Neutrophil (primary cell): ENCODE data around the gene SLC1A4.

ENCODE experiments used
- H3K27ac ChIP-seq: fragments of 200-600 bp; sonication (generic); 2 replicates; pipeline ENCODE4 v1.5.1; 2016; ENCODE audit warnings: mild to moderate bottlenecking, moderate library complexity
- H3K27me3 ChIP-seq: fragments of 200-600 bp; sonication (generic); 2 replicates; pipeline ENCODE4 v1.6.0; 2016; ENCODE audit warnings: mild to moderate bottlenecking
- H3K36me3 ChIP-seq: fragments of 200-600 bp; sonication (generic); 2 replicates; pipeline ENCODE4 v1.5.1; 2017
- H3K4me1 ChIP-seq, 2 experiments: fragments of 200-600 bp in 1 of 2; sonication (generic) in 1 of 2; 1 replicate in 1 of 2; 2 replicates in 1 of 2; pipeline versions ENCODE4 v1.5.1 to v1.6.1; 2013 to 2016; ENCODE audit warnings: low read depth in 1 of 2, low read length in 1 of 2, mild to moderate bottlenecking in 1 of 2, moderate library complexity in 1 of 2; ENCODE audit not compliant: control insufficient read depth in 1 of 2, insufficient read depth in 1 of 2
- H3K4me3 ChIP-seq, 2 experiments: fragments of 200-600 bp in 1 of 2; sonication (generic) in 1 of 2; 1 replicate in 1 of 2; 2 replicates in 1 of 2; pipeline ENCODE4 v1.5.1; 2013 to 2016; ENCODE audit warnings: low read depth in 1 of 2, low read length in 1 of 2, mild to moderate bottlenecking in 1 of 2, moderate library complexity in 1 of 2
- H3K9me3 ChIP-seq: fragments of 200-600 bp; sonication (generic); 2 replicates; pipeline ENCODE4 v1.5.1; 2016
- TF ChIP-seq, protein P1 (sequence below): fragments of 200-600 bp; sonication (generic); IDR thresholded peaks from 2 replicates; pipeline ENCODE4 v1.5.1; 2016; ENCODE audit warnings: antibody characterized with exemption

The SLC1A4 gene

GRCh38 chr2:65064728-65065552 is 75.7 kb downstream of the SLC1A4 start:
- Histone ChIP-seq H3K27me3 (no peaks in the 10 kb centered on the region), H3K9me3 (no peaks in the 10 kb centered on the region), H3K4me3 (peak overlapping the region; percentile 35 to 47), H3K27ac (peak overlapping the region; percentile 93), H3K36me3 (no peaks in the 10 kb centered on the region), H3K4me1 (peaks cover 32 to 34% of the 10 kb centered on the region in 2 experiments)
- TF ChIP-seq, protein P1, sequence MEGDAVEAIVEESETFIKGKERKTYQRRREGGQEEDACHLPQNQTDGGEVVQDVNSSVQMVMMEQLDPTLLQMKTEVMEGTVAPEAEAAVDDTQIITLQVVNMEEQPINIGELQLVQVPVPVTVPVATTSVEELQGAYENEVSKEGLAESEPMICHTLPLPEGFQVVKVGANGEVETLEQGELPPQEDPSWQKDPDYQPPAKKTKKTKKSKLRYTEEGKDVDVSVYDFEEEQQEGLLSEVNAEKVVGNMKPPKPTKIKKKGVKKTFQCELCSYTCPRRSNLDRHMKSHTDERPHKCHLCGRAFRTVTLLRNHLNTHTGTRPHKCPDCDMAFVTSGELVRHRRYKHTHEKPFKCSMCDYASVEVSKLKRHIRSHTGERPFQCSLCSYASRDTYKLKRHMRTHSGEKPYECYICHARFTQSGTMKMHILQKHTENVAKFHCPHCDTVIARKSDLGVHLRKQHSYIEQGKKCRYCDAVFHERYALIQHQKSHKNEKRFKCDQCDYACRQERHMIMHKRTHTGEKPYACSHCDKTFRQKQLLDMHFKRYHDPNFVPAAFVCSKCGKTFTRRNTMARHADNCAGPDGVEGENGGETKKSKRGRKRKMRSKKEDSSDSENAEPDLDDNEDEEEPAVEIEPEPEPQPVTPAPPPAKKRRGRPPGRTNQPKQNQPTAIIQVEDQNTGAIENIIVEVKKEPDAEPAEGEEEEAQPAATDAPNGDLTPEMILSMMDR = peak; percentile 62

DNA sequence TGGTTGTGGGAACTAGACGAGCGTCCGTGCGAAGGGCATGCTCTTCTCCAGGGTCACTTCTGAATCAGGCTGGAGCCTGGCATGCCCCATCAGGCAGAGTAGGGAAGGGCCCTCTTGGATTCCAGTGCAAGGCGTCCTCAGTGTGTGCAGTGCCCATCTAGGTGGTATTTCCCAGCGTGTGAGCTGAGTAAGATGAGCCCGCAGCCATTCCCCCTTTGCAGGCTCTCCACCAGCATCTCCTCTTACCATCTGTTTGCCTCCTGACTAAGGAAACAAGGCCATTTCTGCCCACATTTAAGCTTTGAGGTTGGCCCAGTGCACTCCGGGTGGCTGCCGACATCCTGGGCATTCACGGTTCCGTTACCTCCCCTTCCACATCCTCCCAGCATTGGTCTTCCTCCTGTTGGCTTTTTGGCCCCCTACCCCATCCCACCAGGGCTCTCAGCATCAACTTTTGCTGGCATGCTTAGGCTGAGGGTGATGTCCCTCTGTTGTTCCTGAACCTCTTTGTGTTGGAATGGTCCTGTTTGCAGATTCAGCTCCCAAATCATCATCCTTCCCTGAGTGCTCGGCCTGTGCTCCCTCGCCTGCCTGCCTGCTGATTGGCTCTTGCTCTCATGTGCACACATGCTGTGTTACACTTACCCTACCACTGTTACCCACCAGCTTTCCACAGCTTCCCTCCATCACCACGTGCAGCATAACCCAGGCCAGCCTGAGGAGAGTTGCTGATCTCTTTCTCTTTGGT is 78.8 kb downstream of the SLC1A4 start:
- no peak overlapping the region for H3K27ac ChIP-seq
- no peaks in the 10 kb centered on the region for H3K27me3 ChIP-seq
- no peak overlapping the region for H3K4me3 ChIP-seq
- peaks cover 28% of the 10 kb centered on the region for H3K36me3 ChIP-seq
- TF ChIP-seq, protein P1 = no peak
- no peaks in the 10 kb centered on the region for H3K9me3 ChIP-seq
- peaks cover 32 to 34% of the 10 kb centered on the region in 2 experiments for H3K4me1 ChIP-seq

DNA sequence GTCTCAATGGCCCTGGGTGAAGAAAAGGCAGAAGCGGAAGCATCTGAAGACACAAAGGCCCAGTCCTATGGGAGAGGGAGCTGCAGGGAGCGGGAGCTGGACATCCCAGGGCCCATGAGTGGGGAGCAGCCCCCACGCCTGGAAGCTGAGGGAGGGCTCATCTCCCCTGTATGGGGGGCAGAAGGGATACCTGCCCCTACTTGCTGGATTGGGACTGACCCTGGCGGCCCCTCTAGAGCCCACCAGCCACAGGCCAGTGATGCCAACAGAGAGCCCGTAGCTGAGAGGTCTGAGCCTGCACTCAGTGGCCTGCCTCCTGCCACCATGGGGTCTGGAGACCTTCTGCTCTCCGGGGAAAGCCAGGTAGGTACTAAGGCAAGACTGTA is 80.2 kb downstream of the SLC1A4 start:
- Histone ChIP-seq H3K27ac (peak overlapping the region; percentile 44), H3K9me3 (no peaks in the 10 kb centered on the region), H3K4me3 (no peak overlapping the region), H3K27me3 (no peaks in the 10 kb centered on the region), H3K36me3 (peaks cover 42% of the 10 kb centered on the region), H3K4me1 (peaks cover 25 to 27% of the 10 kb centered on the region in 2 experiments)
- TF ChIP-seq, protein P1 = no peak

DNA sequence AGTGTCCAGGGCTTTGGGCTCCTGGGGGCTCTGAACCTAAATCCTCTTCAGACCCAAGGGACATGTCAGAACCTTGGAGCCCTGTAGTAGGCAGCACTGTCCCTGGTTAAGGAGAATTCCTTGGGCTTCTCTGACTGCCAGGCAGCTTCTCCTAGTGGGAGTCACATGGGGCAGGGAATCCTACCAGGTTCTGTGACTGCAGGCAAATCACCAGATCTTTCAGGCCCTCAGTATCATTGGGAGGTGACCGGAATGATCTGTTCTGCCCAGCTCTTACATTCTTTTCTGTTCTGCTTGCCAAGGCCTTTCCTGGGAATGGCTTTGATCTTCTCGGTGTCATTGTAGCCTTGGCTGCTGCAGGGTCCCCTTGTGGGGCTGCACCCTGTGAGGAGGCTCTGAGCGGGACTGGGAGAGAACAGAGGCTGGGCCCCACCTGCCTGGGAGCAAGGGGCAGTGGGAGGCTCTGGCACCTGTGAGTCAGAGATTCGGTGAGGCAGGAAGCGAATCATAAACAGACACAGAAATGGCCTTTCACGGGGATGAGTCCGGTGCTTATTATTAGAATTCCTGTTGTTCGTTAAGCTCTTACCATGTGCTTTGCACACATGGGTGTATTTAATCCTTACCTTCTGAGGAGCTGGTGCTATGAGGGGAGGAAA is 81.1 kb downstream of the SLC1A4 start:
- no peak overlapping the region for H3K4me3 ChIP-seq
- no peak overlapping the region for H3K27ac ChIP-seq
- TF ChIP-seq, protein P1 = no peak
- no peaks in the 10 kb centered on the region for H3K27me3 ChIP-seq
- H3K9me3 ChIP-seq = no peaks in the 10 kb centered on the region
- H3K36me3 ChIP-seq = peaks cover 47% of the 10 kb centered on the region
- H3K4me1 ChIP-seq = peaks cover 16 to 18% of the 10 kb centered on the region in 2 experiments

GRCh38 chr2:65070856-65071255 is 81.7 kb downstream of the SLC1A4 start:
- H3K27ac ChIP-seq = peak overlapping the region; percentile 13
- H3K4me3 ChIP-seq = no peak overlapping the region
- H3K4me1 ChIP-seq = peaks cover 11 to 13% of the 10 kb centered on the region in 2 experiments
- H3K9me3 ChIP-seq = no peaks in the 10 kb centered on the region
- TF ChIP-seq, protein P1 = no peak
- H3K36me3 ChIP-seq = peaks cover 47% of the 10 kb centered on the region
- H3K27me3 ChIP-seq = no peaks in the 10 kb centered on the region
